GM18499 (cell line): ENCODE results near the gene FANCC.

Experiments
- ATAC-seq: cut with Tn5 transposase; IDR thresholded peaks from one replicate; pipeline ENCODE4 v1.9.1; 2021; ENCODE audit warnings: moderate number of reproducible peaks; ENCODE audit not compliant: insufficient read depth, unreplicated experiment

Gene FANCC

GRCh38 chr9:95105519-95106287 is 211.8 kb downstream of the FANCC start:
- no peak for ATAC-seq

- no peak for ATAC-seq
Observed at GRCh38 chr9:95104980-95105379, 212.5 kb downstream of the FANCC start.

- ATAC-seq, result no peak
Observed at GRCh38 chr9:95104581-95104960, 212.9 kb downstream of the FANCC start.

GRCh38 chr9:95103871-95104580 is 213.5 kb downstream of the FANCC start:
- ATAC-seq, result no peak

GRCh38 chr9:95103281-95103771 is 214.2 kb downstream of the FANCC start:
- ATAC-seq, result no peak

GRCh38 chr9:95102572-95102971 is 214.9 kb downstream of the FANCC start:
- ATAC-seq, result no peak

GRCh38 chr9:95102001-95102433 is 215.5 kb downstream of the FANCC start:
- no peak for ATAC-seq

GRCh38 chr9:95101326-95101725 is 216.2 kb downstream of the FANCC start:
- no peak for ATAC-seq

GRCh38 chr9:95100071-95100627 is 217.4 kb downstream of the FANCC start:
- ATAC-seq, result no peak

GRCh38 chr9:95099321-95100070 is 218.0 kb downstream of the FANCC start:
- no peak for ATAC-seq

GRCh38 chr9:95098391-95098921 is 219.1 kb downstream of the FANCC start:
- ATAC-seq, result no peak

GRCh38 chr9:95097279-95097678 is 220.2 kb downstream of the FANCC start:
- no peak for ATAC-seq

- no peak for ATAC-seq
Observed at GRCh38 chr9:95096807-95097206, 220.7 kb downstream of the FANCC start.

GRCh38 chr9:95096381-95096780 is 221.1 kb downstream of the FANCC start:
- ATAC-seq, result no peak

GRCh38 chr9:95095641-95096355 is 221.7 kb downstream of the FANCC start:
- no peak for ATAC-seq

- ATAC-seq, result no peak
Observed at GRCh38 chr9:95094002-95094401, 223.5 kb downstream of the FANCC start.

- ATAC-seq, result no peak
Observed at GRCh38 chr9:95093586-95093985, 223.9 kb downstream of the FANCC start.

- ATAC-seq, result no peak
Observed at GRCh38 chr9:95092262-95093072, 225.0 kb downstream of the FANCC start.
